HuH-7 (cell line): ENCODE measurements around the gene PDE4B.

Experiments used
- DNase-seq: peaks from one replicate; pipeline ENCODE4 v3.0.0; 2011; ENCODE audit warnings: low spot score

PDE4B gene

GRCh38 chr1:66182551-66183178 is 390.0 kb downstream of the PDE4B start:
- DNase-seq: no peak

- DNase-seq: no peak
Measured at GRCh38 chr1:66183400-66183799, 390.7 kb downstream of the PDE4B start.

GRCh38 chr1:66197120-66197519 is 404.4 kb downstream of the PDE4B start:
- no peak for DNase-seq

GRCh38 chr1:66197785-66198184 is 405.1 kb downstream of the PDE4B start:
- DNase-seq: no peak

- DNase-seq: peak; percentile 17
Measured at GRCh38 chr1:66206563-66207144, 414.0 kb downstream of the PDE4B start.

GRCh38 chr1:66207484-66207883 is 414.8 kb downstream of the PDE4B start:
- no peak for DNase-seq

GRCh38 chr1:66208632-66209031 is 415.9 kb downstream of the PDE4B start:
- DNase-seq: no peak

- no peak for DNase-seq
Measured at GRCh38 chr1:66210635-66211244, 418.0 kb downstream of the PDE4B start.

- DNase-seq: no peak
Measured at GRCh38 chr1:66211521-66211920, 418.8 kb downstream of the PDE4B start.

- DNase-seq: no peak
Measured at GRCh38 chr1:66213491-66213890, 420.8 kb downstream of the PDE4B start.

GRCh38 chr1:66214901-66215300 is 422.2 kb downstream of the PDE4B start:
- DNase-seq: no peak

- DNase-seq: no peak
Measured at GRCh38 chr1:66217021-66217420, 424.3 kb downstream of the PDE4B start.

- DNase-seq: no peak
Measured at GRCh38 chr1:66217561-66217960, 424.9 kb downstream of the PDE4B start.

- no peak for DNase-seq
Measured at GRCh38 chr1:66220477-66220876, 427.8 kb downstream of the PDE4B start.

- no peak for DNase-seq
Measured at GRCh38 chr1:66223681-66224080, 431.0 kb downstream of the PDE4B start.

GRCh38 chr1:66226985-66227384 is 434.3 kb downstream of the PDE4B start:
- no peak for DNase-seq

- DNase-seq: no peak
Measured at GRCh38 chr1:66227966-66228365, 435.3 kb downstream of the PDE4B start.

- DNase-seq: no peak
Measured at GRCh38 chr1:66231217-66231616, 438.5 kb downstream of the PDE4B start.

- no peak for DNase-seq
Measured at GRCh38 chr1:66231681-66232463, 439.2 kb downstream of the PDE4B start.

- no peak for DNase-seq
Measured at GRCh38 chr1:66237042-66237441, 444.3 kb downstream of the PDE4B start.

GRCh38 chr1:66237722-66238479 is 445.2 kb downstream of the PDE4B start:
- DNase-seq: no peak

GRCh38 chr1:66239834-66240233 is 447.1 kb downstream of the PDE4B start:
- no peak for DNase-seq
